HL-60 (cell line): ENCODE data around the gene VASN.

Source experiments
- DNase-seq, 2 experiments: peaks; one replicate each; pipeline ENCODE4 v3.0.0-alpha.2; 2010 to 2020; ENCODE audit warnings: low read depth in 1 of 2, low spot score in 1 of 2
- H3K27ac ChIP-seq: fragments of 250-450 bp; sonication (Bioruptor Pico); replicated peaks from 2 replicates; pipeline ENCODE4 v1.5.1; 2020; ENCODE audit warnings: mild to moderate bottlenecking, moderate library complexity
- H3K27me3 ChIP-seq: fragments of 250-450 bp; sonication (Bioruptor Pico); 2 replicates; pipeline ENCODE4 v1.5.1; 2021; ENCODE audit warnings: mild to moderate bottlenecking, moderate library complexity; ENCODE audit not compliant: insufficient read depth, poor library complexity, severe bottlenecking
- H3K4me3 ChIP-seq: replicated peaks from 2 replicates; pipeline ENCODE4 v1.5.1; 2011; ENCODE audit warnings: mild to moderate bottlenecking, control low read depth, low read length; ENCODE audit not compliant: insufficient read depth
- GABPA ChIP-seq: IDR thresholded peaks from 2 replicates; pipeline ENCODE4 v1.6.1; 2012; ENCODE audit warnings: low read depth
- POLR2AphosphoS5 ChIP-seq: IDR thresholded peaks from 2 replicates; pipeline ENCODE4 v1.6.1; 2012; ENCODE audit warnings: low read depth
- SPI1 ChIP-seq: IDR thresholded peaks from 2 replicates; pipeline ENCODE4 v1.6.1; 2012; ENCODE audit warnings: low read depth, mild to moderate bottlenecking, borderline replicate concordance
- TF ChIP-seq, protein P1 (sequence below): IDR thresholded peaks from 2 replicates; pipeline ENCODE4 v1.6.1; 2012; ENCODE audit warnings: low read depth; ENCODE audit not compliant: insufficient replicate concordance
- TF ChIP-seq, protein P2 (sequence below): IDR thresholded peaks from one replicate; pipeline ENCODE4 v1.5.1; 2011; ENCODE audit warnings: low read length, control low read depth, inconsistent platforms; ENCODE audit not compliant: insufficient read depth

Gene VASN

DNA sequence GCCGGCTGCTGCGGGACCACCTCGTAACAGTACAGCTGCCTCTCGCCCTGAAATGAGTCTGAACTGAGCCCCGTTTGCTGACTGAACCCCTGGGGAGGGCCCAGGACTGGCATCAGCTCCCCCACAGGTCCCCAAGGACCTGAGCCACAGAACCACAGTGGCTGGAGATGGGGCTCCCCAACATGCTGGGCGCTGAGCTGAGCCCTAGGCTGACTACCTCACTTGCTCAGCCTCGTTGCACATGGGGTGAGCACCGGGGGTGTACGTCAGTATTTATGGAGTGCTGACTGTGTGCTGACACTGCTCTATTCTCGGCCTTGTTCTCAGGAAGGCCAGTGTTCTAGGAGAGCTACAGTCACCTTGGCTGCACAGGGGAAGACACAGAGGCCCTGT lies 6.6 kb upstream of the VASN start:
- DNase-seq: no peak
- Histone ChIP-seq H3K27ac (no peak overlapping the region), H3K27me3 (no peaks in the 10 kb centered on the region), H3K4me3 (no peak overlapping the region)
- TF ChIP-seq, protein P1, sequence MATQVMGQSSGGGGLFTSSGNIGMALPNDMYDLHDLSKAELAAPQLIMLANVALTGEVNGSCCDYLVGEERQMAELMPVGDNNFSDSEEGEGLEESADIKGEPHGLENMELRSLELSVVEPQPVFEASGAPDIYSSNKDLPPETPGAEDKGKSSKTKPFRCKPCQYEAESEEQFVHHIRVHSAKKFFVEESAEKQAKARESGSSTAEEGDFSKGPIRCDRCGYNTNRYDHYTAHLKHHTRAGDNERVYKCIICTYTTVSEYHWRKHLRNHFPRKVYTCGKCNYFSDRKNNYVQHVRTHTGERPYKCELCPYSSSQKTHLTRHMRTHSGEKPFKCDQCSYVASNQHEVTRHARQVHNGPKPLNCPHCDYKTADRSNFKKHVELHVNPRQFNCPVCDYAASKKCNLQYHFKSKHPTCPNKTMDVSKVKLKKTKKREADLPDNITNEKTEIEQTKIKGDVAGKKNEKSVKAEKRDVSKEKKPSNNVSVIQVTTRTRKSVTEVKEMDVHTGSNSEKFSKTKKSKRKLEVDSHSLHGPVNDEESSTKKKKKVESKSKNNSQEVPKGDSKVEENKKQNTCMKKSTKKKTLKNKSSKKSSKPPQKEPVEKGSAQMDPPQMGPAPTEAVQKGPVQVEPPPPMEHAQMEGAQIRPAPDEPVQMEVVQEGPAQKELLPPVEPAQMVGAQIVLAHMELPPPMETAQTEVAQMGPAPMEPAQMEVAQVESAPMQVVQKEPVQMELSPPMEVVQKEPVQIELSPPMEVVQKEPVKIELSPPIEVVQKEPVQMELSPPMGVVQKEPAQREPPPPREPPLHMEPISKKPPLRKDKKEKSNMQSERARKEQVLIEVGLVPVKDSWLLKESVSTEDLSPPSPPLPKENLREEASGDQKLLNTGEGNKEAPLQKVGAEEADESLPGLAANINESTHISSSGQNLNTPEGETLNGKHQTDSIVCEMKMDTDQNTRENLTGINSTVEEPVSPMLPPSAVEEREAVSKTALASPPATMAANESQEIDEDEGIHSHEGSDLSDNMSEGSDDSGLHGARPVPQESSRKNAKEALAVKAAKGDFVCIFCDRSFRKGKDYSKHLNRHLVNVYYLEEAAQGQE: no peak
- TF ChIP-seq SPI1 (no peak), GABPA (no peak), POLR2AphosphoS5 (no peak)
- TF ChIP-seq, protein P2, sequence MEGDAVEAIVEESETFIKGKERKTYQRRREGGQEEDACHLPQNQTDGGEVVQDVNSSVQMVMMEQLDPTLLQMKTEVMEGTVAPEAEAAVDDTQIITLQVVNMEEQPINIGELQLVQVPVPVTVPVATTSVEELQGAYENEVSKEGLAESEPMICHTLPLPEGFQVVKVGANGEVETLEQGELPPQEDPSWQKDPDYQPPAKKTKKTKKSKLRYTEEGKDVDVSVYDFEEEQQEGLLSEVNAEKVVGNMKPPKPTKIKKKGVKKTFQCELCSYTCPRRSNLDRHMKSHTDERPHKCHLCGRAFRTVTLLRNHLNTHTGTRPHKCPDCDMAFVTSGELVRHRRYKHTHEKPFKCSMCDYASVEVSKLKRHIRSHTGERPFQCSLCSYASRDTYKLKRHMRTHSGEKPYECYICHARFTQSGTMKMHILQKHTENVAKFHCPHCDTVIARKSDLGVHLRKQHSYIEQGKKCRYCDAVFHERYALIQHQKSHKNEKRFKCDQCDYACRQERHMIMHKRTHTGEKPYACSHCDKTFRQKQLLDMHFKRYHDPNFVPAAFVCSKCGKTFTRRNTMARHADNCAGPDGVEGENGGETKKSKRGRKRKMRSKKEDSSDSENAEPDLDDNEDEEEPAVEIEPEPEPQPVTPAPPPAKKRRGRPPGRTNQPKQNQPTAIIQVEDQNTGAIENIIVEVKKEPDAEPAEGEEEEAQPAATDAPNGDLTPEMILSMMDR: no peak

DNA sequence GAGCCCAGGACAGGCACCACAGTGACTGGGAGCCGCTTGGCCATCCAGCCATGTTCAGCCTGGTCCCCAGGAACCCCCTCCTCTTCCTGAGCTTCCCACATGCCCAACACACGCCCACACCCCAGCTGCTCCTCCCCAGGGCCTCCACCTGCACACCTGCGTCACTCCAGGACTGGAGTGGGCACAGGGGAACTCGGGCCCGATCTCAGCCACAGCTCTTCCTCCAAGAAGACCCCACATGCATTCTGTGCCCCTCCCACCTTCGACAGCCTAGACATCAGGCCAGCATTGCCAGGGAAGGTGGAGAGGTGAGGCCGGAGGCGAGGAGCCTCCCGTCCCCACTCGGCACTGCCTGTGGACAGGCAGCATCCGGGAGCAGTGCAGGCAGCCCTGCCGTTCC lies 6.0 kb upstream of the VASN start:
- no peak for DNase-seq
- Histone ChIP-seq H3K27ac (no peak overlapping the region), H3K4me3 (no peak overlapping the region), H3K27me3 (no peaks in the 10 kb centered on the region)
- TF ChIP-seq GABPA: no peak
- TF ChIP-seq POLR2AphosphoS5: no peak
- TF ChIP-seq, protein P2: no peak
- TF ChIP-seq, protein P1: no peak
- no peak for TF ChIP-seq SPI1

DNA sequence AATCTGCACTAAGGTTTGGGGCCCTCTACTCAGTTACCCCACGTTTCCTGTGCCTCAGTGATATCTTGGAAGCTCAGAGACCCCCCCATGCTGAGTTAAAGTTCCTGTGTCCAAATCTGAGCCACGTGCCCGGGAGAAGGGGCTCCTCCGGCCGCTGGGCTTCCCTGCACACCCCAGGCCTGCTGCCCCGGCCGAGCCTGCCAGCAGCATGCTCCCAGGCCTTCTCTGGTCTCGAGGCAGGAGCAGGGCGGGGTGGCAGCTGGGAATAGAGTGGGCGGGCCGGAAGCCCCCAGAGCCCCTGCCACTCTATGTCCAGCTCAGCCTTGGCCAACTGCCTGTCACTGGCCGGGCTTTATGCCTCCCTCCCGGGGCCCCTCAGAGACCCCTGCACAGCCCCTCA lies 5.6 kb upstream of the VASN start:
- no peak overlapping the region for H3K4me3 ChIP-seq
- H3K27me3 ChIP-seq: no peaks in the 10 kb centered on the region
- no peak for DNase-seq
- TF ChIP-seq, protein P2: no peak
- no peak for TF ChIP-seq GABPA
- TF ChIP-seq, protein P1: no peak
- H3K27ac ChIP-seq: no peak overlapping the region
